Measurements from ENCODE around the gene MRPL37. TPM values are rescaled to one million over a fixed set of nuclear protein-coding genes. Genes with fewer than 3 reads are reported as not detected.
"Not testable (repeated sequence)": the region's sequence is repeated elsewhere in the genome, so short reads cannot be mapped to it uniquely, and the experiment has no call there.

The MRPL37 gene
- total RNA-seq, 1 donor: 79.5 TPM

DNA sequence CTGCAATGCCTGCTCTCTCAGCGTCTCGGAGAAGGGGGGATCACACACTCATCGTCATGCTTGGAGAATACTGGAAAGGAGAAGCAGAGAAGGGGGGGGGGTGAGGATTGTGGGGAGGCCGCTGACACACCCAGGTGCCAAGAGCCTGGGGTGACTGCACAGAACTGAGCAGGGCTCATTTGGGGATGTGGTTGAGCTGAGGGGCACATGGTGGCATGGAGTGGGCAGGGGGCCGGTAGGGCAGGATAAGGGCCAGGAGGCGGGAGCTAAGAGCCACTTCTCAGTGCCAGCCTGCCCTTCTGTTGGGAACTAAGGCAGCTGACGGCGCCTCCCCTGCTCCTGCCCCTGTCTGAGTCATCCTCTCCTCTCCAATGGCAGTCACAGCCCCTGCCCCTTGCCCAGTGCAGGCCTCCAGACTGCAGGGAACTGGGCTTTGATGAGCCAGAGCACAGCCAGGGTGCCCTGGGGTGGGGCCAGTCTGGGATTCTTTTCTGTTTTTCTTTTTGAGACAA is 27.2 kb downstream of the MRPL37 start:
- no peak overlapping the region for H3K4me3 ChIP-seq (ENCODE audit: low read depth, low read length)
- TF ChIP-seq CTCF (IDR thresholded peaks at IDR 0.05; ENCODE audit: insufficient read depth, low read depth, low read length): no peak
- peak; percentile 52 for DNase-seq (ENCODE audit: low read depth)

DNA sequence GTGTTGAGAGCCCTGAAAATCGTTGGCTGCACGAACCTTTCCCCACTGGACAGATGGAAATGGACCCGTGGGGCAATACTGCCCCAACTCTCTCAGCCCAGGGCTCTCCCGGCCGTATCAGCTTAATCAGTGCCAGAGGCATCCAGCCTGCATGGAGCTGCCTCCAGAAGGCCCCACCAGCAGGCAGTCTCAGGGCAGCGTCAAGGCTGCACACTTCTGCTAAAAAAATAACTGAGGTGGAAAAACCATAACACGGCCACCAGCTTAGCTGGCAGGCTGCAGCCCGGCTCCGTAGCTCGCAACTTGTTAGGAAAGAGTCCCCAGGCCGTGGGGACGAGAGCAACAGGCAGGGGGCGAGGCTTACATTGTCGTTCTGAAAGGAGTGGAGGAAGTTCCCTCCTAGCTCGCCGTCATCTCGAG is 27.9 kb downstream of the MRPL37 start:
- H3K4me3 ChIP-seq (ENCODE audit: low read depth, low read length): no peak overlapping the region
- no peak for TF ChIP-seq CTCF (IDR thresholded peaks at IDR 0.05; ENCODE audit: insufficient read depth, low read depth, low read length)
- DNase-seq (ENCODE audit: low read depth): no peak

- no peak for TF ChIP-seq CTCF (IDR thresholded peaks at IDR 0.05; ENCODE audit: insufficient read depth, low read depth, low read length)
- DNase-seq (ENCODE audit: low read depth): no peak
- no peak overlapping the region for H3K4me3 ChIP-seq (ENCODE audit: low read depth, low read length)
These were observed 28.7 kb downstream of the MRPL37 start for GRCh38 chr1:54228638-54229079.

GRCh38 chr1:54229281-54229891 is 29.4 kb downstream of the MRPL37 start:
- TF ChIP-seq CTCF (IDR thresholded peaks at IDR 0.05; ENCODE audit: insufficient read depth, low read depth, low read length): no peak
- no peak overlapping the region for H3K4me3 ChIP-seq (ENCODE audit: low read depth, low read length)
- DNase-seq (ENCODE audit: low read depth): peak; percentile 7

GRCh38 chr1:54230507-54231339 is 30.8 kb downstream of the MRPL37 start:
- no peak overlapping the region for H3K4me3 ChIP-seq (ENCODE audit: low read depth, low read length)
- no peak for DNase-seq (ENCODE audit: low read depth)
- no peak for TF ChIP-seq CTCF (IDR thresholded peaks at IDR 0.05; ENCODE audit: insufficient read depth, low read depth, low read length)

DNA sequence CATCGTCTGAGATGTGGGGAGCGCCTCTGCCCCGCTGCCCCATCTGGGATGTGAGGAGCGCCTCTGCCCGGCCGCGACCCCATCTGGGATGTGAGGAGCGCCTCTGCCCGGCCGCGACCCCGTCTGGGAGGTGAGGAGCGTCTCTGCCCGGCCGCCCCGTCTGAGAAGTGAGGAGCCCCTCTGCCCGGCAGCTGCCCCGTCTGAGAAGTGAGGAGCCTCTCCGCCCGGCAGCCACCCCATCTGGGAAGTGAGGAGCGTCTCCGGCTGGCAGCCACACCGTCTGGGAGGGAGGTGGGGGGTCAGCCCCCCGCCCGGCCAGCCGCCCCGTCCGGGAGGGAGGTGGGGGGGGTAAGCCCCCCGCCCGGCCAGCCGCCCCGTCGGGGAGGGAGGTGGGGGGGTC is 33.2 kb downstream of the MRPL37 start:
- not testable (repeated sequence) for DNase-seq (ENCODE audit: low read depth); H3K4me3 ChIP-seq (ENCODE audit: low read depth, low read length)

DNA sequence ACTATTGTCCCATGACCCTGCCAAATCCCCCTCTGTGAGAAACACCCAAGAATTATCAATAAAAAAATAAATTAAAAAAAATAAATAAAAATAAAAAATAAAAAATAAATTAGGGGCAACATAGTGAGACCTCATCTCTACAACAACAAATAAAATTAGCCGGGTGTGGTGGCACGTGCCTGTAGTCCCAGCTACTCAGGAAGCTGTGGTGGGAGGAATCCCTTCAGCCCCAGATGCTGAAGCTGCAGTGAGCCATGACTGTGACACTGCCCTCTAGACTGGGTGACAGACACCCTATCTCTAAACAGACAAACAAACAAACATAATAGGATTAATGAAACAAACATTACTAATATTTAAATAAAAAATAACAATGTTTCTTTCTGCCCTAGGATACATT is 34.3 kb downstream of the MRPL37 start:
- no peak for DNase-seq (ENCODE audit: low read depth)
- TF ChIP-seq CTCF (IDR thresholded peaks at IDR 0.05; ENCODE audit: insufficient read depth, low read depth, low read length): no peak
- H3K4me3 ChIP-seq (ENCODE audit: low read depth, low read length): no peak overlapping the region
